RWPE1 (cell line): ENCODE data around the gene CCDC88A.
"Not testable (repeated sequence)": the region's sequence is repeated elsewhere in the genome, so short reads cannot be mapped to it uniquely, and the experiment has no call there.

Experiments used
- CTCF ChIA-PET: fragments of 350-600 bp; sonication (Branson Sonifier 250); formaldehyde crosslinking; extraction: SDS; loops from one replicate; lab custom pipeline; 2021; lab: Yijun Ruan, JAX
- POLR2A ChIA-PET: fragments of 400-600 bp; formaldehyde crosslinking; extraction: SDS; loops from one replicate; lab custom pipeline; 2020; ENCODE audit warnings: antibody characterized with exemption; ENCODE audit not compliant: low non-redundant PET; lab: Yijun Ruan, JAX
- DNase-seq: peaks from one replicate; pipeline ENCODE4 v3.0.0; 2012; ENCODE audit warnings: low spot score
- H3K27ac ChIP-seq: fragments of 450-650 bp; 2 replicates; pipeline ENCODE4 v1.5.1; 2017
- CTCF ChIP-seq: fragments of 450-650 bp; conservative IDR thresholded peaks from 2 replicates; pipeline ENCODE4 v1.5.1; 2017; ENCODE audit warnings: low read depth, mild to moderate bottlenecking

The CCDC88A gene

GRCh38 chr2:55277310-55277709 lies 142.3 kb downstream of the CCDC88A start:
- no peak overlapping the region for H3K27ac ChIP-seq
- DNase-seq, result no peak
- TF ChIP-seq CTCF, result no peak
- POLR2A ChIA-PET, result no interaction called here
- CTCF ChIA-PET, result no interaction called here

GRCh38 chr2:55274346-55274745 lies 145.3 kb downstream of the CCDC88A start:
- POLR2A ChIA-PET, result interaction anchor here (0.6 kb wide), 1 partner anchor 65 kb away, joined by 3 read pairs; no protein-coding TSS in a partner anchor
- H3K27ac ChIP-seq, DNase-seq, CTCF ChIA-PET: not testable (repeated sequence)

GRCh38 chr2:55269645-55269990 lies 150.0 kb downstream of the CCDC88A start:
- DNase-seq, result peak; percentile 7
- no peak for TF ChIP-seq CTCF
- POLR2A ChIA-PET, result interaction anchor here (0.6 kb wide), 1 partner anchor 159 kb away, joined by 4 read pairs; no protein-coding TSS in a partner anchor
- CTCF ChIA-PET, result interaction anchor here (0.6 kb wide), 1 partner anchor 1216 kb away, joined by 3 read pairs; no protein-coding TSS in a partner anchor
- H3K27ac ChIP-seq, result peak overlapping the region; percentile 37; the same call in 1 of the 2 replicates

- CTCF ChIA-PET, result interaction anchor here (0.6 kb wide), 1 partner anchor 1216 kb away, joined by 3 read pairs; no protein-coding TSS in a partner anchor
- POLR2A ChIA-PET, result interaction anchor here (0.6 kb wide), 1 partner anchor 160 kb away, joined by 4 read pairs; no protein-coding TSS in a partner anchor
Measured at GRCh38 chr2:55268907-55269644, 150.6 kb downstream of the CCDC88A start, which contains the start of gene MTIF2. TSS of gene MTIF2 (minus strand) at chr2:55269231. CDS start at chr2:55263858, 5,373 bp downstream.

GRCh38 chr2:55268288-55268906 lies 151.3 kb downstream of the CCDC88A start:
- ChIA-PET CTCF (no interaction called here), POLR2A (no interaction called here)
- no peak for TF ChIP-seq CTCF
- H3K27ac ChIP-seq, result peak overlapping the region; percentile 84
- peak; percentile 5 for DNase-seq

More at GRCh38 chr2:55268907-55269644, 150.6 kb downstream of the CCDC88A start, which contains the start of gene MTIF2:
- H3K27ac ChIP-seq, result peak within 1 kb of the TSS; percentile 84
- peak; percentile 89 for DNase-seq
- no peak for TF ChIP-seq CTCF

GRCh38 chr2:55259586-55259985 lies 160.1 kb downstream of the CCDC88A start:
- H3K27ac ChIP-seq, POLR2A ChIA-PET, DNase-seq: not testable (repeated sequence)
- CTCF ChIA-PET, result interaction anchor here (0.6 kb wide), 1 partner anchor 1167 kb away, joined by 3 read pairs; no protein-coding TSS in a partner anchor

GRCh38 chr2:55252832-55253231 lies 166.8 kb downstream of the CCDC88A start:
- ChIA-PET CTCF (interaction anchor here (0.8 kb wide), 1 partner anchor 852 kb away, joined by 4 read pairs; no protein-coding TSS in a partner anchor), POLR2A (no interaction called here)
- TF ChIP-seq CTCF, result no peak
- no peak for DNase-seq
- H3K27ac ChIP-seq, result no peak overlapping the region
